HG03575 (cell line): ENCODE results near the gene ZER1.
"Not testable (repeated sequence)": the region's sequence is repeated elsewhere in the genome, so short reads cannot be mapped to it uniquely, and the experiment has no call there.

Source experiments
- ATAC-seq: cut with Tn5 transposase; IDR thresholded peaks from one replicate; pipeline ENCODE4 v1.9.1; 2021; ENCODE audit not compliant: unreplicated experiment, insufficient number of reproducible peaks, low FRiP score; ENCODE audit errors: extremely low read depth

Gene ZER1

DNA sequence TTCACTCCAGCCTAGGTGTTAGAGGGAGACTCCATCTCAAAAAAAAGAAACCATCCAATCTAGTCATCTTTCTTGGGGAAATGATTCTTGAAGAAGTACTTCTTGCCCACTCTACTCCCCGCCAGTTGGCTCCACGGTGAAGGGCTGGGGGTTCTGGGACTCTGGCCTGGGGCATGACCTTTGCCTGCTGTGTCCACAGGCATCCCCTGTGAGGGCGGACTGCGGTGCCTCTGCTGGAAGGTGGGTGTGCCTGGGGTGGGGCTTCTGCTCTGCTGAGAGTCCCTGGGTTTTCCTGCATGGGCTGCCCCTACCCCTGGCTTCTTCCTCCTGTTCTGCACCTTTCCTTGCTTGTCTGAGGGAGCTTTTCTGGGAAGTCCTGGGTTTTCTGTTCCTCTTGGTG, 18.8 kb upstream of the ZER1 start:
- no peak for ATAC-seq

DNA sequence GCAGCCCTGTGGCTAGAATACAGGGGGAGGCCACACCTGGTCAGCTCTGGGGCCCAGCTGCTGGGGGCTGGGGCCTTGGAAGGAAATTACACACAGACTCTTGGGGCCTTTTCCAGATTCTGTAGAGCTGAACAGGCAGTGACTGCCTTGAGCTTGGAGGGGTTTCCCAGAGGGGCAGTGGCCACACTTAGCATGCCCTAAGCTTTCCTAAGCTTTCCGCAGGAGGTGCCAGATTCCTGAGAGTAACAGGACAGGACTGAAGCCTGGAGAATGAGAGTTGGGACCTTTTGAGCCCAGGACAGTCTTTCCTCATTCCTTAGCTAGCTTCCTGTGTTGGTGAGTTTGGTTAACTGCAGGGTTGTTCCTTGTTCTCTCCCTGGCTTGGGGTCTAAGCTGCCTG, 16.7 kb upstream of the ZER1 start:
- no peak for ATAC-seq

- ATAC-seq: no peak
Observed at GRCh38 chr9:128787659-128788058, 15.9 kb upstream of the ZER1 start.

GRCh38 chr9:128786681-128787601, 15.2 kb upstream of the ZER1 start, which contains the start of gene TBC1D13:
TBC1D13 (plus strand) TSS chr9:128787253; CDS start chr9:128787354, 101 bp downstream.
- no peak for ATAC-seq

DNA sequence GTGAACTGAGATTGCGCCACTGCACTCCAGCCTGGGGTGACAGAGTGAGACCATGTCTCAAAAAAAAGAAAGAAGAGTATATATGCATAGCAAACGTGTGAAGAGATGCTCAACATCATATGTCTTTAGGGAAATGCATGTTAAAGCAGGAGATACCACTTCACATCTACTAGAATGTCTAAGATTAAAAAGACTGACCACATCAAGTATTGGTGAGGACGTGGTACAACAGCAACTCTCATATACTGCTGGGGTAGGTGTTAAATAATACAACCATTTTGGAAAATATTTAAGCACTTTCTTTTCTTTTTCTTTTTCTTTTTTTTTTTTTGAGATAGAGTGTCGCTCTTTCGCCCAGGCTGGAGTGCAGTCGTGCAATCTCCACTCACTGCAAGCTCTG, 13.7 kb upstream of the ZER1 start:
- ATAC-seq: no peak

DNA sequence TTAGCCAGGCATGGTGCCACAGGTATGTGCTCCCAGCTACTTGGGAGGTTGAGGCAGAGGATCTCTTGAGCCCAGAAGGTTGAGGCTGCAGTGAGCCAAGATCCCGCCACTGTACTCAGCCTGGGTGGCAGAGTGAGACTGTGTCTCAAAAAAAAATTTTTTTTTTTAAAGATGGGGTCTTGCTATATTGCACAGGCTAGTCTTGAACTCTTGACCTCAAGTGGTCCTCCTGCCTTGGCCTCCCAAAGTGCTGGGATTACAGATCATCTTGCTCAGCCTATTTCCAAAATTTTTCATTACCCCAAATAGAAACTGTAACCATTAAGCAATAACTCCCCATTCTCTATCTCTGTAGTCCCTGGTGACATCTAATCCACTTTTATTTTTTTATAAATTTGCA, 10.9 kb upstream of the ZER1 start:
- no peak for ATAC-seq

GRCh38 chr9:128781187-128782070, 9.7 kb upstream of the ZER1 start:
- no peak for ATAC-seq

DNA sequence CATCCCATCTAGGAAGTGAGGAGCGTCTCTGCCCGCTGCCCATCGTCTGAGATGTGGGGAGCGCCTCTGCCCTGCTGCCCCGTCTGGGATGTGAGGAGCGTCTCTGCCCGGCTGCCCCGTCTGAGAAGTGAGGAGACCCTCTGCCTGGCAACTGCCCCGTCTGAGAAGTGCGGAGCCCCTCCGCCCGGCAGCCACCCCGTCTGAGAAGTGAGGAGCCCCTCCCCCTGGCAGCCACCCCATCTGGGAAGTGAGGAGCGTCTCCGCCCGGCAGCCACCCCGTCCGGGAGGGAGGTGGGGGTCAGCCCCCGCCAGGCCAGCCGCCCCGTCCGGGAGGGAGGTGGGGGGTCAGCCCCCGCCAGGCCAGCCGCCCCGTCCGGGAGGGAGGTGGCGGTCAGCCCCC, 8.4 kb upstream of the ZER1 start:
- ATAC-seq: not testable (repeated sequence)

DNA sequence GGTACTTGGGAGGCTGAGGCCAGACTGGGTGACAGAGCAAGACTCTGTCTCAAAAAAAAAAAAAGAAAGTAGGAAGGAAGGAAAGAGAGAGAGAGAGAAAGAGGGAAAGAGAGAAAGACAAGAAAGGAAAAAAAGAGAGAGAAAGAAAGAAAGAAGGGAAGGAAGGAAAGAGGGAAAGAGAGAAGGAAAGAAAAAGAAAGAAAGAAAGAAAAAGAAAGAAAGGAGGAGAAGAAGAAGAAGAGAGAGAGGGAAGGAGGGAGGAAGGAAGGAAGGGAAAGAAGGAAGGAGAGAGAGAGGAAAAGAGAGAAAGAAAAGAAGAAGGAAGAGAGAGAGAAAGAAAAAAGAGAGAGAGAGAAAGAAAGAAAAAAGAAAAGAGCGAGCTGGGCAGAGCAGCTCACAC, 3.1 kb upstream of the ZER1 start:
- ATAC-seq: no peak

GRCh38 chr9:128773049-128773448, 1.3 kb upstream of the ZER1 start:
- ATAC-seq: no peak

DNA sequence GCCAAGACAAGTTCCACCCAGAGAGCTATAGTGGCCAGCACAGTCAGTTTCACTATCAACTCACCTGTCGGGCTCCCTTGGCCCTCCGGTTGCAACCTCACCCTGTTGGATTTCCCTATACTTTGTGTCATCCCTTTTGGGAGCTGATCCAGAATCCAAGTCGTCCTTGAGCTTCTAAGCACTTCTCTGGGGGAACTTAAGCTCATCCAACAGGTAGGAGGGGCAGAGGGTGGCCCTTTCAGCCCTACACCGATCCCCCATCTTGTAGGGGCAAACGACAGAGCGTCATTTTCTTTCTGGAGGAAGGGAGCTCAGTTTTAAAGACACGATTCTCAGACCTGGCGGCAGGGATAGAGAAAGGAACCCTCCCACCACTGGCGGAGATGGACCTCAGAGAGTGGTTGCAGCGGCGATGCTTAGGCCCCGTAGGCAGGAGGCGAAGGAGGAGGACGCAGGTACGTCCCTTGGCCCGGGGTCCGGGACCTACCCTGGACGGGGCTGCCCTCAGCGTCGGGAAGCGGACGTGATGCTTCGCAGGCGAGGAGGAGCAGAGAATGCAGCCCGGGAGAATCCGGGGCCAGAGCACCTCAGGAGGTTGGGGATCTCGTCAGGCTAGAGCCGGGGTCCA, 519 bp downstream of the ZER1 start:
- no peak for ATAC-seq

- no peak for ATAC-seq
Observed at GRCh38 chr9:128770286-128771030, 1.3 kb downstream of the ZER1 start.

- no peak for ATAC-seq
Observed at GRCh38 chr9:128768606-128769005, 3.1 kb downstream of the ZER1 start.

DNA sequence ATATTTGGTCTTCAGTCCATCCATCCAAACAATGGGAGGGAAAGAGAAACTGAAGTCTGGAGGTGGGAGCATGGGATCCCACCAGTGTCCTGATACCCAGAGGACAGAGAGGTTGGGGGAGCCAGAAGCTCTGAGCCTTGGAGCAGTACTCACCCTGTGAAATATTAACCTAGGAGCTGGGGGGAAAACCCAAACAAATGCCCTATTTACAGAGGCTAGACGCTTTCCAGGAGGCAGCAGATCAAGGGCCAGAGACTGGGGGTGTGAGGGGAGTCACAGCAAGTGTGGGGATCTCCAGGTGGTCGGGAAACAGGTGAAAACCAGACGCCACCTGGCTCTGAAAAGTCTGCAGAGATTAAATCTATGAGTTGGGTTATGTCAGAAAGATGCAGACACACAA, 6.2 kb downstream of the ZER1 start:
- no peak for ATAC-seq

GRCh38 chr9:128764361-128764760, 7.4 kb downstream of the ZER1 start:
- no peak for ATAC-seq

- ATAC-seq: no peak
Observed at GRCh38 chr9:128762671-128763449, 8.9 kb downstream of the ZER1 start.

DNA sequence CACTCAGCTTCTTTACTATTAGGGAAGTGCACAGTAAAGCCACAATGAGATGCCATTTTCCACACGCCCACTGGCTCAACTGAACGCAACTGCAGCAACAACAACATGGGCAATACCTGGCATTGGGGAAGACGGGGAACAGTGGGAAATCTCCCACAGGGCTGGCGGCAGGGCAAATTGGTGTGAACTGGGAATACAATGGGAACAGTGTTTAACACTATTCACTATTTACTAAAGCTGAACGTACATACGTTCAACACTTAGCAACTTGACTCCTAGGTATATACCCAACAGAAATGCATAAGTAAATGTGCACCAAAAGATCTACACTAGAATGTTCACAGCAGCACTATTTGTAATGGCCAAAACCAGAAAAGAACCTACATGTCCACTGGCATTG, 14.1 kb downstream of the ZER1 start:
- no peak for ATAC-seq

GRCh38 chr9:128753627-128754026, 18.1 kb downstream of the ZER1 start:
- ATAC-seq: no peak
